Stromal cell of bone marrow (primary cell): ENCODE measurements around the gene TMEM132D.

ENCODE experiments used
- DNase-seq: peaks from one replicate; pipeline ENCODE4 v3.0.0-alpha.2; 2012; ENCODE audit warnings: low read depth

Gene TMEM132D

DNA sequence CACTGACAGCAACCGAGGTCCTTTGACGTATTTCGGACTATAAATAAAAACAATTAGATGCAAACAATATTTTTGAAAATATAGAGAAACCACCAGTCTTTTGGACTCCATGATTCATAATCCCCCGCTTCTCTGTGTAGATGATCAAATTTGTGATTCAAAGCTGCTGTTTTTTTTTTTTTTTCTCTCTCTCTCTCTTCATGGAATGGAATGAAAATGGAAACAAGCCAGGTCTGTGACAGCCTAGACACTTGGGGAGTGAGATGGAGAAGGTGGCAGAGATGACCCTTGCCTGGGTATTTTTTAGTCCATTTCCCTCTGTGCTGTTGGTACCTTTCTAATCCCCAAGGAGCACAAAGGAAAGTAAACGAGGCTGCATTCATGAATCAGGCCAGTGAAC is 802.0 kb downstream of the TMEM132D start:
- no peak for DNase-seq

DNA sequence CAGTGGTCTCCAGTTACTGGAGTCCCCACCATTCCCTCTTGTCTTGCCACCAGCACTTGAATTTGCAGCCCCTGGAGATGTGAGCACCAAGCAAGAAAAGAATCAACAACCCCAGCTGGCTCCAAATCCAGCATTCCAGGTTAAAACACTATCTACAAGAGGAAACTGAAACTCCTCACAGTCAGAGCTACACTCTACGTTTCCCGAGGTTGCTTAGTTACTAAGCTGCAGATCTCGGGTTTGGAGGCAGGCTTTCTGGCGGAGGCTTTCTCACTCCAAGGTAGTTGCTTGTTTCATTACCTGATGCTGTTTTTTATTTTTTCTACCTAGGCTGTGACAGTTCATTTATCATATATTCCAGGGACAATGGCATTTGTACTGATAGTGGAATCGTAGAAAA is 802.4 kb downstream of the TMEM132D start:
- DNase-seq: no peak

DNA sequence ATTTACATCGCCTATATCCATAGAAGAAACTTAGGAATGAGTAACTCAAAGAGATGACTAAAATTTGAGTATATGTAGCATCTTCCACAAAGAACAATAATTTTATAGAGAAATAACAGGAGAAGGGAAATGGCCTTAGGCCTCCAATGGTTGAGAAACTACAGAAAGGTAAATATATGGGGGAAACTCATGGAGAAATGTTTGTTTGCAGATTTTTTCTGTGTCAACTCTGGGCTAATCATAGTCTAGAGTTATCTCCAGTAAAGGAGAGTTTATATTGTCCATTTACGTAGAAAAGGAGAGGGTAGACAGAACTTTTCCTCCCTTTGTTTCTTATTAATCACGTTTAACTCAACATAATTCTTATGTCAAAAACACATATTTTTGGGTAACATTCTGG is 806.4 kb downstream of the TMEM132D start:
- no peak for DNase-seq

DNA sequence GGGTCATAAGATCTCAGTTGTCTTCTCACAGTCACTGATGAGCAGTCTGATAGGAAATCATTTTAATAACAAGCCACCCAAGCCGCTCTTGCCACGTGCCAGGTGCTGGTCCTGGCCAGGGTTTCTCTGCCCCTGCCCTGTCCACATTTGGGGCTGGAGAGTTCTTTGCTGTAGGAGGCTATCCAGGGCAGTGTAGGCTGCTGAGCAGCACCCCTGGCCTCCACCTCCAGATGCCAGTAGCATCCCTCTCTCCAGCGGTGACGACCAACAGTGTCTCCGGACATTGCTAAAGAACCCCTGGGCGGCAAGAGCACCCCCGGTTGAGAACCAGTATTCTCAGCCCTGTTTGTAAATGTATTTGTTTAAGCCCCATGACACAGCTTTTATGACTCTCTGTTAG is 806.9 kb downstream of the TMEM132D start:
- no peak for DNase-seq

DNA sequence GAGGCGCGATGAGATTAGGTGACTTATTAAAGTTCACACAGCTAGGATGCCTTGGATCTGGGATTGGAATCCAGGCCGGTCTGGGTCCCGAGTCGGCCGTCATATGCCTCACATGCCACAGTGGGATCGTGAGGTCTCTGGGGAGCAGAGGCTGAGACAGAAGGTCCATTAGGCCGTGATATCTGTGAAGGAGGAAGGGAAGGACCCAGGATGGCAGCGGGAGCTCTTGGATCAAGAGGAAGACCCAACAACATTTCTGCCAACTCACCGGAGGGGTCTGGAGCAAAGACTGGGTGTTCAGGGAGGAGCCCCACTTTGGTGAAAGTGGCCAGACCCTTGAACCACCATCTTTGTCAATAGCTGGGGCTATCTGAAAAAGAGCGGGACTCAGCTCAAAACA is 807.6 kb downstream of the TMEM132D start:
- no peak for DNase-seq

DNA sequence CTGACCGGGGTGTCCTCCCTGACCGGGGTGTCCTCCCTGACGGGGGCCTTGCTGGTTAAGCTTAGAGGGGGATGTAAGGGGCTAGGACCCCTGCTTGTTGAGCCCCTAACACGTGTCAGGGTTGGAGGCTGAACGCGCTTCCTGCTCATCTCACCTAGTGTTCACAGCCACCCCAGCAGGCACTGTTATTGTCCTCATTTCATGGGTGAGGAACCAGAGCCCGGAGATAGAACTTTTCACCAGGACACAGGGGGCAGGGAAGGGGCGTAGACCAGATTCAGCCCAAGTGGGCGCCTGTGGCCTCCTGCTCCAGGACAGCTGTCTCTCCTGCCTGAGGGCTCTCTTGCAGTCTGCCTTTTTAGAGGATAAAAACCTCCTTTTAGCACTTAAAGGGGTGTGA is 814.2 kb downstream of the TMEM132D start:
- DNase-seq: no peak

DNA sequence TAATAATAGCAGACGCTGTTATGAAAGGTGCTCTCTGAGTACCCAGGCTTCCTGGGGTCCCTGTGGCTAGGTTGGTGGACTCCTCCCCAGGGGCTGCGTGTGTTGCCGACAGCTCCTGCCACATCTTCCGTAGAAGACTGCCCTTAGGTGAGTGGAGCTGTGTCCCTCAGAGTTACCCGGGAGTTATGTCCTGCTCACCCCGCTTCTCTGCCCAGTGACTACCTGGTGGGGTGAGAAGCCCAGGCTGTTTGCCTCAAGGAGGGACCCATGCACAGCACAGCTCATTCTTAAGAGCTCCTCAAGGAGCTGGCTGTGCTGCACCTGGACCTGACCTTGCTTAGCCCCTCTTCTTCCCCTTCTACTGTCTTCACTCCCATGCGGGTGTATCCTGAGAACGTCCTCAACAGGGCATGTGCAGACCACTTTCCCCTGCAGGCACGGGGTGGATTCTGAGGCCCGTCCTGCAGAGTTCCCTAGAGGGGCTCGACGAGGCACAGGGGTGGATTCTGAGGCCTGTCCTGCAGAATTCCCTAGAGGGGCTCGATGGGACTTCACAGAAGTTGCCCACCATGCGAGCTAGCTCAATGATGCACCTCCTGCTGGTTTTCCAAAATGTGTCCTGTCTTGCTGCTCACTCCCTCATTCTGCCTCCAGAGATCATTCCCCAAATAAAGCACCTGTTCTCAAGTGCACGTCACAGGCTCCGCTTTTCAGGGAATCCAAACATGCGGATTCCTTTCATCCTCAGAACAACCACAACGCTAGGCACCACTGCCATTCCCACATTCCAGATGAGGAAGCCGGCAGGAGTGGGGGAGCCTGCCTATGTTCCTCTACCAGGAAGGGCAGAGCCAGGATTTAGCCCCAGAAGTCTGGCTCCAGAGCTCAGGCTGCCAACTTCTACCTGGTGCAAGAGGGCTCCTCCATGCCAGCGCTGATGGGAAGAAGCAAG is 818.7 kb downstream of the TMEM132D start:
- DNase-seq: no peak

DNA sequence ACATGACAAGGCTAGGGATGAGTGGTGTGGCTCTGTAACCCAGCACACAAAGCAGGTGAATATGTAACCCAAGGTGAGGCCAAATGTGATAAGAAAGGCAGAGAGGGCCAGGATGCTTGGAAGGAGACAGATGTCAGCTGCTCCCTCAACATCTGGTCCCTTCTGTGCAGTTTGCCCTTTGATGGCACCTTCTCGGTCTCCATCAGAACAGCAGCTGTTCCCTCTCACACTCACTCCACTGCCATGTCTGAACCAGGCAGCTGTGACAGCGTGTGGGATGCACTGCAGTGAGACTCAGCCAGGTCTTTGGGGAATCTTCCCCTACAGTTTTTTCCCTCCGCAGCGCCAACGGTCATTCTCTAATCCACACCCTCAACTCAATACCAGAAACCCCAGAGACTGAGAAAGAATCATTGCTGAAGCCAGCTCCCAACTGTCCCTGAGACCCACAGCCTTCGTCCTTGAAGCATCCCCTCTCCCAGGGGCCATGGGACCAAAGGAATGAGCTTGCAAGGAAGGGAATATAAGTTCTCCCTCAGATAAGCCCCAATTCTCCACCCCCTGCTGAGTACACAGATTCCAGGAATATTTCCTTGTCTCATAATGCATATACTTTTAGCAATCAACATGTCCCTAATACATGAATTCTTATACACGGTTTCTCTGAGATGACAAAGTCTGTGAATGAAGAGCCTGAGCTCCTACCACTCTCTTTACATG is 820.5 kb downstream of the TMEM132D start:
- no peak for DNase-seq

DNA sequence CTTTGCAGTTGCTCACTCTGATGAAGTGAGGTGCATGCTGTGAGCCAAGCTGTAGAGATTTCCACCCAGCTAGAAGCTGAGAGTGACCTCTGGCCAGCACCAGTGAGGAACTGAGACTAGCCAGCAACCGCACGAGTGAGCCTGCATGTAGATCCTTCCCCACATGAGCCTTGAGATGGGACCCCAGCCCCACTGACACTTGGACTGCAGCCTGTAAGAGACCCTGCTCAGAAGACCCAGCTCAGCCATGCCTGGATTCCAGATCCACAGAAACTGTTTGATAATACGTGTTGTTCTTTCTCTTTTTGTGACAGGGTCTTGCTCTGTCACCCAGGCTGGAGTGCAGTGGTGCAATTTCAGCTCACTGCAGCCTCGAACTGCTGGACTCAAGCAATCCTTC is 821.4 kb downstream of the TMEM132D start:
- no peak for DNase-seq

DNA sequence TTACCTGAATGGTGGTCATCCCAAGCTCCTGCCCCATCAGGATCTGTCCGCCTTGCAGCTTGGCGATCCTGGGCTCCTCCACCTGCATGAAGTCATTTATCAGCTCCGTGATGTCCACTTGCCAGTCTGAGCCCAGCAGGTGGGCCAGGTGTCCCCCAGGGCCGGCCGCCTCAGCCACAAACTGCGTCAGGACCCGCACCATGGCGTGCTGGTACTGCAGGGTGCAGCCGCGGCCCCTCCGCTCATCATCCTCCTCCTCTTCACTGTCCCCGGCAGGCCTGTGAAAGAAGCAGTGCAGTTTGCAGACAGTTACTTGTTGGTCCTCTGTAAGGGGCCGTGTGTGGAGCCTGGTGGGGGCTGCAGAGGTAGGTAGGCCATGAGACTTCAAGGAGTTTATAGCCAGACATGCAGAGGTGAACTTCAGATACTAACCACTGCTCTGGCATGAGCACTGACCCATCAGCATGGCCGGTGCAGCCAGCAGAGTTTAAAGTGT is 822.0 kb downstream of the TMEM132D start:
- DNase-seq: no peak

DNA sequence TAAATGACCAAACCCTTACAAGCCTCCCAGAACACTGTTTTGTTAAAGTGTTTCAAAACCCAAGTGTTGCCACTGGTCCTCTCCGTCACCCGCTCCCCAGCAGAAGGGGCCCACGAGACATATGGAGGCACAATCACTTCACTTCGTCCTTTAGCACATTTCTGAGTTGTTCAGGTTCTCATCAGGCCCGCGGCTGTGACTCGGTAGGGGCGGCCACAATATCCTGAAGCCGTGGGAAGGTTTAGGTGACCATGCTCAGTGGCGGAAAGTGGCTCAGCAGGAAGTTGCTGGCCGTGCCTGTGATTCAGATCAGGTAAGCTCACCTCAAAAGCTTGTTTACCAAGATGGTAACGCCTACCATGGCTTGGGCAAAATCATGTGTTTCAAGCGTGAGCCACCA is 823.0 kb downstream of the TMEM132D start:
- DNase-seq: no peak

DNA sequence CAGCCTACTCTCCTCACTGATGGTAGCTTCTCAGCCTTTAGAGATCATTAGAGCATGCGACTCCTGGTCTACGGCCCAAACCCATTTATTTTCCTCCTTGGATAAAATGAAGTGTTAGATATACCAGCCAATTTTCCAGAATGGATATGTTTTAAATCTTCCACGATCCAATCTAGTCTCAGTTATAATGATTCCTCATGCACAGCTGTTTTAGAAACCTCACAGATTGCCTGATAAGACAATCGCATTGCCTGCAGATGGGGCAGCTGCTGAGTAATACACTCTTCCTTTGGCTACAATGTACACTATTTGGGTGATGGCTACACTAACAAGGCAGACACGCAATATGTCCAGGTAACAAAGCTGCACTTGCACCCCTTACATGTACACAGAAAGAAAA is 823.4 kb downstream of the TMEM132D start:
- DNase-seq: no peak

DNA sequence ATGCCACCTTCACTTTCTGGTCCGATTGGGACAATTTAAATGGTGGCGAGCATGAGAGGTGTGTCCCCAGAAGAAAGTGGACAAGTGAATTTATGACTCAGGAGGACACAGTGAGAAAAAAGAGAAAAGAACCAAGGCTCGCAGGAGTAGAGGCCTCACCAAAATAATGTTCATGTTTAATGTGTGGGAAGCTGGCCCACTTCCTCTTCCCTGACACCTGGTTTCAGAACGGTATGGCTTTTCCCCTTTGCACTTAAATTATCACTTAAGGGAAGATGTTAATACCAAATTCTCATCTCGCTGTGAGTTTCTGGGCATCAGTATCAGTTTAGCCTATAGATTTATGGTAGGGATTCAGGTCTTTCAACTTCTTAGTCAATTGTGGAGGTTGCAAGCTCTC is 824.1 kb downstream of the TMEM132D start:
- no peak for DNase-seq

DNA sequence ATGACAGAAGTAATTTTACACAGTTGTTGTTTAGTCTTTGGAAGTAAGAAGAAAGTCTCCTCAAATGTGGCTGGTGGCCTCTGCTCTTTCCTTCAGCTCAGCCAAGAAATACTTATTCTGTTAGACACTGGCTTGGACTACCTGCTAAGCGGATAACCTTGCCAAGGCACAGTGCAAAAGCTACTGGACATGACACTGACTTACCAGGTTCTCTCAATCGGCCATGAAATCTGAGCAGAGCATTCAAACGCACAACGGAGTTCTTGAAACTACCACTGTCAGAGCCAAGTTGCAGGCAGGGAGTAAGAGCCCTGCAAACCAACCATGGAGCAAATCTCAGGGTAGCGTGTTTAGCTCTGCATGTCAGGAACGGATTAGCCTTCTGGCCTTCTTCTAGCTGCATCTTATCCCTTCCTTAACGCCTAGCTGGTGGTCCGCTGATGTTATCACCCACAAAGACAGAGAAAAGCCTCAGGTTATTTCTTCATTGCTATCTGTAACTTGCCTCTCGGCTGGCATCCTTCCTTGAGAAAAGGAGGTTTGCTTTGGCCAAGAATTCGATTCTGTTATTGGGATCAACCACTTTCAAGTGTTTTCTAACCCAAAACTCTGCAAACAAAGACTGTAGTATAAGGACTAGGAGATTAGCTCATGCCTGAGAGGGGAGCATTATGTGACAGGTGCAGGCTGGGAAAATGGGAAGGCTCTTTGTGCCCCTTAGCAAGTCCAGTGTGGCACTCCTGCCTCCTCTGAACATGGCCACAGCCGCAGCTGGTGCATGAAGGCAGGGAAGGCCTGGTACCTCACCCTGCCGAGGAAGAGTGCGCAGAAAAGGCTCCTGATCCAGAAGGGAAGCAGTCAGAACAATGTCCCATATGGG is 827.1 kb downstream of the TMEM132D start:
- no peak for DNase-seq

DNA sequence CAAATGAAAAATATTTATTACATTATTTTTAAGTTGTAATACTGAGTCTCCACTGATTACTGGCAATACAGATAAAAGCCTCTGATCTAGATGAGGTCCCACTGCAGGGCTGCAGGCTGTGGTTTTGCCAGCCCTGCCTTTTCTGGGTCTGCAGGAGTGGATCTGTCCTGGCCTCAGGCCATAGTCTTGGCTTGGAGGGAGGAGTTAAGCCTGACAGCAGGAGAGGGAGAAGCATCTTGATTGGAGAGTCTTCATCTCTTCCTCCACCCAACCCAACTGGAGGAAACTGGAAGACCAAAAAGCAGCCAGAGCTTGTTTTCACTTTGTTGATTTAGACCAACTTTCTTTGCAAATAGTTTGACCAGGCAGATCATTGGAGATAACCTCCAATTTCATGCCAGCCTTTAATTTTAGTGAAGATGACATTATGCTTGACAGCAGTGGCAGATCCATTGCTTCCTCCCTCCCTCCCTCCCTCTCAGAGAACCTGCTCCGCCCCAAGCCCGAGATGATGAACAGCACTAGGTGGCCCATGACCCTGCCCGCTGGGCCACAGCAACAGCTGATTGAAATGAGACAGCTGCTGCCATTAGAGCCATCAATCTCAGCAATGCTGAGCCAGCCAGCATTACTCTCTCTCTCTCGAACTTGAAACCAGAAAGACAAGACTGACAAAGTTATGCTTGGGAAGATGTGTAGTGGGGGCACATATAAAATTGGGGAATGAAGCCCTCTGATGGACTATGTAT is 828.2 kb downstream of the TMEM132D start:
- DNase-seq: no peak

DNA sequence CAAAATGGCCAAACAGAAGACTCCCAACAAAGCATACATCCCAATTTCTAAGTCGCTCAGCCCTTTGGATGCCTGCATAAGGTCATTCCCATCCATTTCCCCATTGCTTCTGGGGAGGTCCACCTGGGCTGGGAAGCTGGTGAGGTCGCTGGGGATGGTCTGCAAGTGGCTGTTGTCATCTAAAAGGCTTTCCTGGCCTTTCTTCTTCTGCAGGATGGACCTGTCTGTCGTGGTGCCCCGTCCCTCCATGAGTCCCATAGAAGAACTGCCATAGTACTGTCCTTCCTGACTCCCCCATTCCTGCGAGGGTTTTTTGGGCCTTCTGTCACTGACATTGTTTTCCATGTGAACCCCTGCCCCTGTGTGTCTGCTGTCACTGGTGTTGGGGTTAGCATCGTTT is 829.4 kb downstream of the TMEM132D start:
- no peak for DNase-seq

DNA sequence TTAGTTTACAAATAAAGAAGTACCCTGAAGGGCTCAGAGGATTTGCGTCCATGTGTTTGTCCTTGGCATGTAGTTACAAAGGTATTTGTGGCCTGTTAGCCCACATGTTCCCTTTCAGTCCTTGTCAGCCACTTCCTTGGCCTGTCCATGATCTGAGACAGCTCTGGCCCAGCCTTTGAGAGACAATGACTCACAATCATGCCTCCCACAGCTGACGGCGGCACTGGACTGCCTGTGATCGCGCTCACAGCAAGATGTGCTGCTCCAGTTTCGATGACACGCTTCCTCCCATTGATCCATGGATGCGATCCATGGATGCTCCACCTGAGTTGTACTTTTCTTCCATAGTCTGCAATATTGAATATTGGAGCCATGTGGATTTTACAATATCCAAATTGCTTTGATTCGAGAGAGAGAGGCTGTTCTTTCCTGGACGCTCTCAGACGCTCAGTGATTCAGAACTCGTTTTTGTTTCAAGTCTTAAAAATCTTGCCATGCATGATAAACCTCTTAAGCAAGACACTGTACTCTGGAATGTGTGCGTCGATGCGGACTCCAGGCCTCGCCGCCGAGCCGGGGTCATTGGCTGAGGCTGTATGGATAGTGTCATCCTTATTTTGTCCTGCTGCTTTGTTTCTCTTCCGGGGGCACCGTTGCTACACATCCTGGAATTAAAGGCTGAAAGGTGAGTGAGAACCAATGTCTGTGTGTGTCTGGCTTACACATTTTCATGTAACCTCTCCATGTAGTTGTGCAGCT is 830.5 kb downstream of the TMEM132D start:
- no peak for DNase-seq

DNA sequence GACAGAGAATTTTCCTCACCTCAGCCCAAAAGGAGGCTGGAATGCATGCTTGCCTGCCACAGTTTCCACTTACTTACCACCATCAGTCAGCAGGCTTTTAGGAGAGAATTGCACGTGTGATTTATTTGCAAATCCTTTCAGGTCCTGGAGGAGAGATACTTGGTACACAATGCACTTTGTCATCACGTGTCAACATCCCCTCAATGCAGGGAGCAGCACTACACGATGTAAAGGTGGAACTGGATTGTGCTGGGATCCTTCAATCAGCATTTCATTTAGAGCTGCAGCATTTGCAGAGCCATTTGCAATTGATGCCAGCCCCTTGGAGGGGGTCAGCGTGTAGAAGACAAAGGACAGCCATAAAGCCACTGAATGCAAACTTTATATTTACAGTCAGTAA is 832.5 kb downstream of the TMEM132D start:
- DNase-seq: no peak

DNA sequence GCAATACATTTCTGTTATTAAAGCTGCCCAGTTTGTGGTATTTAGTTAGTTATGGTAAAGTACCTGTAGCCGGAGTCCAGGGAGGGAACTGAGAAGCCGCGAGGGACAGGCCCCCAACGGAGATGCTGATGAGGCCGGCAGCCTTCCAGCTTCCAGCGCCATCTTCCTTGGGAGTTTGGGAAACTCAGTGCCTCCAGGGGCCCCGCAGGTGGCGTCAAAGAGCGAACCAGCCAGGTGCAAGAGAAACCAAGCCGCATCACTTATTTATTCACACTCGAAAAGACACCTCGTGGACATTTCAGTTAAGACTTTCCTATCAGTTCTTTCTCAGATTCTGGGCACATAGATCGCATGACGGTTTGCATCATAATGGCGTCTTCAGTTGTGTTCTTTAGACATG is 833.9 kb downstream of the TMEM132D start:
- DNase-seq: no peak

DNA sequence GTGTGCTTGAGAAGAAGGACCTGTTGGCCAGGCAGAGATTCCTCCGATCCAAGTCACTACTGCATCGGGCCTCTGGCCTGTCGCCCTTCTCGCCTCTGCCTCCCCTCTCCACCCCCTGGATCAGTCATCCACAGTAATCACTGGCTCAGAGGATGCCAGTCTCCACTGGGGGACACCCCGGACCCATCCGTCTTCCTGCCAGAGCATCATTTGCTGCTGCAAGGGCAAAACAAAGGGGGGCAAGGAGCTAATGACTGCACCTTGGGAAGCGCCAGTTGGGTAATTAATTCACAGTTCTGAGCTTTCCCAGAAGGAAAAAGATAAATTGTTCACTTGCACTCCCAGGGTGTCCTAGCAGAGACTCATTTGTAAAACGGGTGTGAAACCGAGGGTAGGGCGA is 835.1 kb downstream of the TMEM132D start:
- DNase-seq: no peak

DNA sequence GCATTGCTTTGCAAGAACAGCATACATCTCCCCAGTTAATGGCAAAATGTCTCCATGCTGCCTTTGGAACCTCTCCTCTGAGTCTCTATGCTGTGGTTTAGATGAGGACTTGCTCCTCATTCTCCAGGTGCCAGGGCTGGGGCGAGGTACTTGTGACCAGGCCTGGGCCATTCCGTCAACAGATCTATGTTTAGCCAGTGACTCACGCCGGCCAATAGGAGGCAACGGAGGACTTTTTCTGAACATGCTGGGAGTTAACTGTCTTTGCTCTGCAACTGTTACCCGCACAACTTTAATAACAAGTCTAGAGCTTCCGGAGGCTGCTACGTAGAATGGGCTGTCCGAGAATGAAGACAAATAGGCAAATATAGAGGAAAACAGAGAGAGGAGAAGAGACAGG is 836.3 kb downstream of the TMEM132D start:
- DNase-seq: no peak
